ENCODE measurements around the gene CXCR5. TPM values are rescaled to one million over a fixed set of nuclear protein-coding genes. Genes with fewer than 3 reads are reported as not detected.

CXCR5 gene
- total RNA-seq, 2 donors from 2014 or later, result 0.07 TPM; not detected in 1

DNA sequence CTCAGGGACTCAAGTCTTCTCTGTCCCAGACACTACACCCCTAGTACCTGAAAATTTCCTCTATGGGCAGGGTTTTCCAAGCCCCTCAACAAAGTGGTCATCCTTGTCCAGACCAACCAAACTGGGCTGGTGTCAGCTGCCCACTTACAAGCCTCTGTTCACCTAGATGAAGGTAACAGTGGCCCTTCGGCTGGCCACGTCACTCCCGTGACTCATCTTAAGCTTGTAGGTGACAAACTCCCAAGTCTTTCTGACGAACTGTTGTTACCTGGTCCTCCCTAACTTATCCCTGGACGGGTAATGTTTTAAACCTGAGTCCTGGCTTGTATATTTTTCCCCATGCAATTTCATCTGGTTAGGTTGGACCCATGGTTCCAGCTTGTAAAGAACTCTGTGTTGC lies 4.7 kb downstream of the CXCR5 start:
- Histone ChIP-seq H3K27me3 (ENCODE audit: control insufficient read depth, insufficient read depth, low read length, poor library complexity, severe bottlenecking) (no peaks in the 10 kb centered on the region), H3K36me3 (ENCODE audit: control insufficient read depth, insufficient read depth, low read length) (no peaks in the 10 kb centered on the region), H3K4me3 (ENCODE audit: low read length) (no peak overlapping the region), H3K9ac (ENCODE audit: extremely low read depth, low read length, poor library complexity, severe bottlenecking) (no peak overlapping the region), H3K4me1 (ENCODE audit: control insufficient read depth, insufficient read depth, low read length) (peaks cover 5% of the 10 kb centered on the region), H3K27ac (ENCODE audit: low read depth, low read length) (peak overlapping the region; percentile 84), H3K9me3 (ENCODE audit: control insufficient read depth, low read length) (no peaks in the 10 kb centered on the region)
- no peak overlapping the region for H3K4me3 Mint-ChIP-seq
- WGBS, 2 experiments (ENCODE audit: insufficient coverage in 1 of 2, insufficient read length in 1 of 2), result 93% methylated on average over 5 of the region's 5 CpGs
- no peak overlapping the region for H3K27ac Mint-ChIP-seq
- H3K36me3 Mint-ChIP-seq (ENCODE audit: low read depth), result no peaks in the 10 kb centered on the region
- peaks cover 20% of the 10 kb centered on the region for H3K27me3 Mint-ChIP-seq (ENCODE audit: insufficient read depth)
- DNase-seq, result no peak
- H3K9me3 Mint-ChIP-seq, result no peaks in the 10 kb centered on the region
- peaks cover 29% of the 10 kb centered on the region for H3K4me1 Mint-ChIP-seq
- TF ChIP-seq, protein P1, sequence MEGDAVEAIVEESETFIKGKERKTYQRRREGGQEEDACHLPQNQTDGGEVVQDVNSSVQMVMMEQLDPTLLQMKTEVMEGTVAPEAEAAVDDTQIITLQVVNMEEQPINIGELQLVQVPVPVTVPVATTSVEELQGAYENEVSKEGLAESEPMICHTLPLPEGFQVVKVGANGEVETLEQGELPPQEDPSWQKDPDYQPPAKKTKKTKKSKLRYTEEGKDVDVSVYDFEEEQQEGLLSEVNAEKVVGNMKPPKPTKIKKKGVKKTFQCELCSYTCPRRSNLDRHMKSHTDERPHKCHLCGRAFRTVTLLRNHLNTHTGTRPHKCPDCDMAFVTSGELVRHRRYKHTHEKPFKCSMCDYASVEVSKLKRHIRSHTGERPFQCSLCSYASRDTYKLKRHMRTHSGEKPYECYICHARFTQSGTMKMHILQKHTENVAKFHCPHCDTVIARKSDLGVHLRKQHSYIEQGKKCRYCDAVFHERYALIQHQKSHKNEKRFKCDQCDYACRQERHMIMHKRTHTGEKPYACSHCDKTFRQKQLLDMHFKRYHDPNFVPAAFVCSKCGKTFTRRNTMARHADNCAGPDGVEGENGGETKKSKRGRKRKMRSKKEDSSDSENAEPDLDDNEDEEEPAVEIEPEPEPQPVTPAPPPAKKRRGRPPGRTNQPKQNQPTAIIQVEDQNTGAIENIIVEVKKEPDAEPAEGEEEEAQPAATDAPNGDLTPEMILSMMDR (conservative IDR thresholded peaks at IDR 0.05), result no peak

DNA sequence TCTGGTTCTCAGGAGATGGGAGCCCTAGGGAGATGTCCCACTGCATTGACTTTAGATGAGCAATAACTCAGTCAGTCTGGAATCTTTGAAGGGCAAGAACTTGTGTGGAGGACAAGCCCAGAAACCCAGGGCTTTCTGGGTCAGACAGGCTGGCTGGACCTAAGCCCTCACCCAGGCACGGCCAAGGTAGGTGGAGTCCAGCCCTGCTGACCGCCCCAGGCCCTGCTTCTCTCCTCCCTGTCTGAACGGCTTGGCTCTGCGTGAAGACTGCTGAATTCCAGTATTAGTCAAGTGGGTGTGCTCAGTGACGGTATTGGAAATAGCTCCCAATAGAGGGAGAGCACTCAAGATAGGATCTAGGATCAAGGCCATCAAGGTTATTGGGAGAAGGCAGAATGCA lies 6.1 kb downstream of the CXCR5 start:
- Histone ChIP-seq H3K36me3 (ENCODE audit: control insufficient read depth, insufficient read depth, low read length) (no peaks in the 10 kb centered on the region), H3K9ac (ENCODE audit: extremely low read depth, low read length, poor library complexity, severe bottlenecking) (no peak overlapping the region), H3K27ac (ENCODE audit: low read depth, low read length) (no peak overlapping the region), H3K27me3 (ENCODE audit: control insufficient read depth, insufficient read depth, low read length, poor library complexity, severe bottlenecking) (no peaks in the 10 kb centered on the region), H3K4me1 (ENCODE audit: control insufficient read depth, insufficient read depth, low read length) (peaks cover 5% of the 10 kb centered on the region), H3K9me3 (ENCODE audit: control insufficient read depth, low read length) (no peaks in the 10 kb centered on the region), H3K4me3 (ENCODE audit: low read length) (no peak overlapping the region)
- Mint-ChIP-seq H3K4me3 (no peak overlapping the region), H3K9me3 (no peaks in the 10 kb centered on the region), H3K4me1 (peaks cover 15% of the 10 kb centered on the region), H3K27ac (no peak overlapping the region), H3K27me3 (ENCODE audit: insufficient read depth) (peaks cover 15% of the 10 kb centered on the region), H3K36me3 (ENCODE audit: low read depth) (no peaks in the 10 kb centered on the region)
- no peak for DNase-seq
- 96 to 100% methylated on average over 3 to 5 of the region's 5 CpGs for WGBS, 2 experiments (ENCODE audit: insufficient coverage in 1 of 2, insufficient read length in 1 of 2)
- TF ChIP-seq, protein P1 (conservative IDR thresholded peaks at IDR 0.05), result no peak

GRCh38 chr11:118892514-118892913 lies 8.8 kb downstream of the CXCR5 start:
- DNase-seq, result no peak
- Histone ChIP-seq H3K9ac (ENCODE audit: extremely low read depth, low read length, poor library complexity, severe bottlenecking) (no peak overlapping the region), H3K9me3 (ENCODE audit: control insufficient read depth, low read length) (no peaks in the 10 kb centered on the region), H3K4me3 (ENCODE audit: low read length) (no peak overlapping the region), H3K27ac (ENCODE audit: low read depth, low read length) (no peak overlapping the region), H3K27me3 (ENCODE audit: control insufficient read depth, insufficient read depth, low read length, poor library complexity, severe bottlenecking) (no peaks in the 10 kb centered on the region), H3K4me1 (ENCODE audit: control insufficient read depth, insufficient read depth, low read length) (peaks cover 11% of the 10 kb centered on the region), H3K36me3 (ENCODE audit: control insufficient read depth, insufficient read depth, low read length) (no peaks in the 10 kb centered on the region)
- TF ChIP-seq, protein P1 (conservative IDR thresholded peaks at IDR 0.05), result no peak
- peaks cover 2% of the 10 kb centered on the region for H3K36me3 Mint-ChIP-seq (ENCODE audit: low read depth)
- H3K4me1 Mint-ChIP-seq, result peaks cover 29% of the 10 kb centered on the region
- no peak overlapping the region for H3K4me3 Mint-ChIP-seq
- H3K27ac Mint-ChIP-seq, result no peak overlapping the region
- no peaks in the 10 kb centered on the region for H3K9me3 Mint-ChIP-seq
- WGBS, 2 experiments (ENCODE audit: insufficient coverage in 1 of 2, insufficient read length in 1 of 2), result 57 to 70% methylated on average over 3 to 4 of the region's 4 CpGs
- H3K27me3 Mint-ChIP-seq (ENCODE audit: insufficient read depth), result peaks cover 10% of the 10 kb centered on the region
